ENCODE results near the gene STK38.

DNA sequence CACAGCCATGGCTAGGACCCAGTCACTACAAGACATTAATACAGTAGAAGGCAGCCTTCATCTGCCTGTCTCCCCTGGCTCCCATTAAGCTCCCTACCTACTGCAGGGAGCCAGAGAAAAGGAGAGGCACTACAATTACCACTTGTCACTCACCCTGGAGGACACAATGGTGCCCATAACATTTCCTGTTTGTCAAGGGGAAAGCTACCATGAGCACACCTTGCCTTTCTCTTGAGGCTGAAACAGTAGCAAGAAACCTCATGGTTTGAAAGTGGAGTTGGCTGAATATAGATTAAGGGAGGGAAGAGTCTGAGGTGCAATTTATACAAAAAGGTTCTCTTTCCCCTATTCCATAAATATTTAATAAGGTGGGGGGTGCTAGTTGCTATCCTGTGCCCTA, 27.9 kb downstream of the STK38 start:
- TF ChIP-seq, protein P1, sequence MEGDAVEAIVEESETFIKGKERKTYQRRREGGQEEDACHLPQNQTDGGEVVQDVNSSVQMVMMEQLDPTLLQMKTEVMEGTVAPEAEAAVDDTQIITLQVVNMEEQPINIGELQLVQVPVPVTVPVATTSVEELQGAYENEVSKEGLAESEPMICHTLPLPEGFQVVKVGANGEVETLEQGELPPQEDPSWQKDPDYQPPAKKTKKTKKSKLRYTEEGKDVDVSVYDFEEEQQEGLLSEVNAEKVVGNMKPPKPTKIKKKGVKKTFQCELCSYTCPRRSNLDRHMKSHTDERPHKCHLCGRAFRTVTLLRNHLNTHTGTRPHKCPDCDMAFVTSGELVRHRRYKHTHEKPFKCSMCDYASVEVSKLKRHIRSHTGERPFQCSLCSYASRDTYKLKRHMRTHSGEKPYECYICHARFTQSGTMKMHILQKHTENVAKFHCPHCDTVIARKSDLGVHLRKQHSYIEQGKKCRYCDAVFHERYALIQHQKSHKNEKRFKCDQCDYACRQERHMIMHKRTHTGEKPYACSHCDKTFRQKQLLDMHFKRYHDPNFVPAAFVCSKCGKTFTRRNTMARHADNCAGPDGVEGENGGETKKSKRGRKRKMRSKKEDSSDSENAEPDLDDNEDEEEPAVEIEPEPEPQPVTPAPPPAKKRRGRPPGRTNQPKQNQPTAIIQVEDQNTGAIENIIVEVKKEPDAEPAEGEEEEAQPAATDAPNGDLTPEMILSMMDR (conservative IDR thresholded peaks at IDR 0.05; ENCODE audit: low read length) = no peak
- TF ChIP-seq EZH2phosphoT487 (IDR thresholded peaks at IDR 0.05; ENCODE audit: borderline replicate concordance, low read depth, low read length) = no peak
